Stimulated activated CD8-positive, alpha-beta memory T cell treated with anti-CD3 and anti-CD28 coated beads, Interleukin-15, amount 100 ng/mL, for 1 hour (primary cell): Measurements from ENCODE around the gene MROH2A.
"Not testable (repeated sequence)": the region's sequence is repeated elsewhere in the genome, so short reads cannot be mapped to it uniquely, and the experiment has no call there.

Experiments
- DNase-seq: peaks from one replicate; pipeline ENCODE4 v3.0.0-alpha.2; 2020; ENCODE audit warnings: low read depth

The MROH2A gene

GRCh38 chr2:233854241-233854981 lies 76.3 kb downstream of the MROH2A start, which contains the start of gene HJURP:
HJURP (minus strand) TSS chr2:233854535; CDS start chr2:233854500, 35 bp downstream.
- DNase-seq, result peak; percentile 85

DNA sequence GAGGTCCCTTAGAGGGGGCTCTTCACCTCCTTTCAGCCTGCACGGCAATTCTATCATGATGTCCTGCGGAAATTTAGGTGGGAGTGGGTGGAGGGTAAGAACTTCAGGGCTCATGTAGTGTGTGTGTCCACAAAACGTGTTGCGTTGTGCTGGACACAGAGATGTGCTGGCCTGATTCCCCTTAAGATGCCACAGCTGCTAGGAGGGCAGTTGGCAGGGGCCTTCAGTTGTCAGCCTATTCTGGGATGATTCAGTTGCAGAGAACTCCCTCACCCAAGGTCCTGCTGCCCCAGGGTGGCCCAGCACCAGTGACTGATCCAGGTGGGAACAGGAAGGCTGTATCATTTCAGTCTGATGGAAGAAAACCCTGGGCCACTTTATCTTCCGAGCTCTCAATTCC lies 77.2 kb downstream of the MROH2A start:
- no peak for DNase-seq

DNA sequence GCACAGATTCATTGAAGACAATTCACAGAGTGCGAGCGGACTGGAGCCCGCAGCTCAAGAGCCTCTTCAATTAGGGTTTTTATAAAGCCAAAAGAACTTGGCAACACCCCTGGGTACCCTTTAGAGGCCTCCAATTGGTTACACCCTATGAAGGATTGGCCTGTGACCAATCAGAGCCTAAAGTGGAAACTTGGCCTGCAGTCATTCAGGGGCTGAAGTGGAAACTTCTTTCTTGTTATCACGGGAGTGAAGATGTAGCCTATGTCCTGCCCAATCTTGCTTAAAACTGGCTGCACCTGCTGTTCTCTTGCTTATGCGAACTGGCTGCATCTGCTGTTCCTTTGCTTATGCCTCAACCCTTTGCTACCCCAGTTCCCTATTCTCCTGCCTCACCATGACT lies 78.1 kb downstream of the MROH2A start:
- DNase-seq, result no peak

DNA sequence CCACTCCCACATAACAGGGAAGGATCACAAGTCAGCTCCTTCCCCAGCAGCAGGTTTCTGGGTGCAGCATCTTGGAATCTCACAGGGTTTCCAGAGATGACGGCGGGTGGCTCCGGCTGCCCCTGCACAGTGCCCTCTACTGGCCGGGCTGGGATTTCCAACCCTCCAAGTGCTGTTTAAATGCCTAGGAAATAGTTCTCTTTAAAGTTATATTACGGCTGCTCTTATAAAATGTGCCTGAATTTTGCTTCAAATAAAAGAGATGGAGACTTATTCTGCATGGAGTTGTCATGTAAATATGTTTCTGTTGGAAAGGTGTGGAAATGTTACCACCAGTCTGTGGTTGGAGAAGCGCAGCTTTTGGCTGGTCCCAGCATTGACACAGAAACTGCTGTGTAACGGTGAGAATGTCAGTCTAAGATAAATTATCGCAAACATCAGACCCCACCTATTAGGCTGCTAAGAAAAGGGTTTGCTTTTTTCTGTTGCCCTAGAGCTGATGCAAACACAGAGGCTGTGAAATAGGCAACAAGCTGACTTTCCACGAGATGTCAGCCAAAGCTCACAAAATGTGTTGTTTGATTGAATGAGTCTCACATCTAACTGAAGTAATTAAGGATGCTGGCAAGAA lies 79.5 kb downstream of the MROH2A start:
- DNase-seq, result peak; percentile 17

GRCh38 chr2:233858331-233858730 lies 80.2 kb downstream of the MROH2A start:
- no peak for DNase-seq

DNA sequence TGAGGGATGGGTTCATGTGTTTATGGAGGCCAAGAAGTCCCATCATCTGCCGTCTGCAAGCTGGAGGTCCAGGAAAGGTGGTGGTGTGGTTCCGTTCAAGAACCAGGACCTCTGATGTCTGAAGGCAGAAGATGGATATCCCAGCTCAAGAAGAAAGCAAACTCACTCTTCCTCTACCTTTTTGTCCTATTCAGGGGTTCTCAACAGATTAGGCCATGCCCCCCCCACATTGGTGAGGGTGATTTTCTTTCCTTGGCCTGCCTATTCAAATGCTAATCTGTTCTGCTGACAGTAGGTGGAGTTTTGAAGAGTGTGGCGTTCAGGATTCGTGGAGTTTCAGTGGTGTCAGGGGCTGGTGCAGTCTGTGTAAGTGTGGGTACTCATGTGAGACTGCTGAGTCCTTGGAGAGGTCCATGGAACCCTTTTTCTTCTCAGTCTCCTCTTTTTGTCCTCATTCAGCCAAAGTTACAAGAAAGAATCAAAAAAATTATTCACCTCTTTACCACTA lies 84.2 kb downstream of the MROH2A start:
- DNase-seq, result no peak

GRCh38 chr2:233865838-233866237 lies 87.7 kb downstream of the MROH2A start:
- DNase-seq, result no peak

DNA sequence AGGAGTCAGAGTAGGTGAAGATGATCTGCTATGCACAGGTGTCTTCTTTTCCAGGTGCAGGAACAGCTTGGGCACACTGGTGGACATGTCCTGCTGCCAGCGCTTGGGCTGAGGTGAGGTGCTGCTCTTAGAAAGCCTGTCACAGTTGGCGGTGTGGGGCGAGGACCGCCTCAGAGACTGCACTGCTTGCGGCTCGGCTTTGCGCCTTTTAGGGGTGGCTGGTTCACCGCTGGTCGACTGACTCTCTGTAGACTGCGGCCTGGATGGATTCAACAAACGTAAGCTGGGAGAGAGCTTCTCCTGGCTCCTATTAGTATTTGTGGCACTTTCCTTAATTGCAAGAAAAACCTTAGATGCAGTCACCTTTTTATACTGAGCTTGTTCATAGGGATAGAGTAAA lies 88.3 kb downstream of the MROH2A start:
- DNase-seq, result no peak

GRCh38 chr2:233867993-233868532 lies 89.9 kb downstream of the MROH2A start, which contains the start of gene MSL3B:
MSL3B (minus strand) TSS chr2:233868386.
- DNase-seq, result no peak

DNA sequence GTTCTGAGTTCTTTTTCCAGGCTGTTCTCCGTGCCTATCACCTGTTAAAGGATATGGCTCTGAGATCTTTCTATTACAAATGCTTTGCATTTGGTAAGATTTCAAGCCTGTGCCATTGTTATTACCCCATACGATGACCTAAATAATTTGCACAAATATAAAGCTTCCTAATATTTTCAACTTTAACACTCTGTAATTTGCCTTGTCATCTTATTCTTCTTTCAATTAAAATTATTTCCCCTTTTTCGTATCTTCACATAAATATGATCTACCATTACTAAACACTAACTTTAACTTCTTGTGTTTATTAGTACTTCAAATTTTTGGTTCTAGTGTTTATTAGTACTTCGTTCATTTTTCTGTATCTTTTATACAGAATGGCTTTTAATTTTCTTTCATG lies 93.3 kb downstream of the MROH2A start:
- DNase-seq, result no peak

GRCh38 chr2:233872125-233872524 lies 94.0 kb downstream of the MROH2A start:
- not testable (repeated sequence) for DNase-seq

- no peak for DNase-seq
Measured at GRCh38 chr2:233882353-233882752, 104.2 kb downstream of the MROH2A start.
